Measurements from ENCODE around the gene RECK. TPM values are rescaled to one million over a fixed set of nuclear protein-coding genes. Genes with fewer than 3 reads are reported as not detected.

The RECK gene
- total and polyA plus RNA-seq, 2 experiments from 2014 or later, result 8.1 to 11.6 TPM

DNA sequence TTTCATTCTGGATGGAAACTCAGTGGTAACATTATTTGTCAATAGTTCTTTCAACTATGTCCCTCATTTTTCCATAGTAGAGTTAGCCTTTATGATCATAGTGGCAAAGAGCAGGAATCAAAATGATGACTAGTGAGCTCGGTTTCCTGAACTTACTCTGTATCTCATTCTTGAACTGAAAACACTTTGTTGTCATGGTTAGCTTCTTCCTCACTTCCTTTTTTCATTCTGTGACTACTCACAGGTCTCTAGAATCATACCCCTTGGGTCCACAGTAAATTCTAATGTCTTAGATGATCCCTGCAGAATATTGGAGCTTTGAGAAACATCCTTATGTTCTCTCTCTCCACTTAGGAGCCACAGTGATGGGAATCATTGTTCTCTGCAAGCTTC is 29.4 kb upstream of the RECK start (continued):
- TF ChIP-seq, protein P1, sequence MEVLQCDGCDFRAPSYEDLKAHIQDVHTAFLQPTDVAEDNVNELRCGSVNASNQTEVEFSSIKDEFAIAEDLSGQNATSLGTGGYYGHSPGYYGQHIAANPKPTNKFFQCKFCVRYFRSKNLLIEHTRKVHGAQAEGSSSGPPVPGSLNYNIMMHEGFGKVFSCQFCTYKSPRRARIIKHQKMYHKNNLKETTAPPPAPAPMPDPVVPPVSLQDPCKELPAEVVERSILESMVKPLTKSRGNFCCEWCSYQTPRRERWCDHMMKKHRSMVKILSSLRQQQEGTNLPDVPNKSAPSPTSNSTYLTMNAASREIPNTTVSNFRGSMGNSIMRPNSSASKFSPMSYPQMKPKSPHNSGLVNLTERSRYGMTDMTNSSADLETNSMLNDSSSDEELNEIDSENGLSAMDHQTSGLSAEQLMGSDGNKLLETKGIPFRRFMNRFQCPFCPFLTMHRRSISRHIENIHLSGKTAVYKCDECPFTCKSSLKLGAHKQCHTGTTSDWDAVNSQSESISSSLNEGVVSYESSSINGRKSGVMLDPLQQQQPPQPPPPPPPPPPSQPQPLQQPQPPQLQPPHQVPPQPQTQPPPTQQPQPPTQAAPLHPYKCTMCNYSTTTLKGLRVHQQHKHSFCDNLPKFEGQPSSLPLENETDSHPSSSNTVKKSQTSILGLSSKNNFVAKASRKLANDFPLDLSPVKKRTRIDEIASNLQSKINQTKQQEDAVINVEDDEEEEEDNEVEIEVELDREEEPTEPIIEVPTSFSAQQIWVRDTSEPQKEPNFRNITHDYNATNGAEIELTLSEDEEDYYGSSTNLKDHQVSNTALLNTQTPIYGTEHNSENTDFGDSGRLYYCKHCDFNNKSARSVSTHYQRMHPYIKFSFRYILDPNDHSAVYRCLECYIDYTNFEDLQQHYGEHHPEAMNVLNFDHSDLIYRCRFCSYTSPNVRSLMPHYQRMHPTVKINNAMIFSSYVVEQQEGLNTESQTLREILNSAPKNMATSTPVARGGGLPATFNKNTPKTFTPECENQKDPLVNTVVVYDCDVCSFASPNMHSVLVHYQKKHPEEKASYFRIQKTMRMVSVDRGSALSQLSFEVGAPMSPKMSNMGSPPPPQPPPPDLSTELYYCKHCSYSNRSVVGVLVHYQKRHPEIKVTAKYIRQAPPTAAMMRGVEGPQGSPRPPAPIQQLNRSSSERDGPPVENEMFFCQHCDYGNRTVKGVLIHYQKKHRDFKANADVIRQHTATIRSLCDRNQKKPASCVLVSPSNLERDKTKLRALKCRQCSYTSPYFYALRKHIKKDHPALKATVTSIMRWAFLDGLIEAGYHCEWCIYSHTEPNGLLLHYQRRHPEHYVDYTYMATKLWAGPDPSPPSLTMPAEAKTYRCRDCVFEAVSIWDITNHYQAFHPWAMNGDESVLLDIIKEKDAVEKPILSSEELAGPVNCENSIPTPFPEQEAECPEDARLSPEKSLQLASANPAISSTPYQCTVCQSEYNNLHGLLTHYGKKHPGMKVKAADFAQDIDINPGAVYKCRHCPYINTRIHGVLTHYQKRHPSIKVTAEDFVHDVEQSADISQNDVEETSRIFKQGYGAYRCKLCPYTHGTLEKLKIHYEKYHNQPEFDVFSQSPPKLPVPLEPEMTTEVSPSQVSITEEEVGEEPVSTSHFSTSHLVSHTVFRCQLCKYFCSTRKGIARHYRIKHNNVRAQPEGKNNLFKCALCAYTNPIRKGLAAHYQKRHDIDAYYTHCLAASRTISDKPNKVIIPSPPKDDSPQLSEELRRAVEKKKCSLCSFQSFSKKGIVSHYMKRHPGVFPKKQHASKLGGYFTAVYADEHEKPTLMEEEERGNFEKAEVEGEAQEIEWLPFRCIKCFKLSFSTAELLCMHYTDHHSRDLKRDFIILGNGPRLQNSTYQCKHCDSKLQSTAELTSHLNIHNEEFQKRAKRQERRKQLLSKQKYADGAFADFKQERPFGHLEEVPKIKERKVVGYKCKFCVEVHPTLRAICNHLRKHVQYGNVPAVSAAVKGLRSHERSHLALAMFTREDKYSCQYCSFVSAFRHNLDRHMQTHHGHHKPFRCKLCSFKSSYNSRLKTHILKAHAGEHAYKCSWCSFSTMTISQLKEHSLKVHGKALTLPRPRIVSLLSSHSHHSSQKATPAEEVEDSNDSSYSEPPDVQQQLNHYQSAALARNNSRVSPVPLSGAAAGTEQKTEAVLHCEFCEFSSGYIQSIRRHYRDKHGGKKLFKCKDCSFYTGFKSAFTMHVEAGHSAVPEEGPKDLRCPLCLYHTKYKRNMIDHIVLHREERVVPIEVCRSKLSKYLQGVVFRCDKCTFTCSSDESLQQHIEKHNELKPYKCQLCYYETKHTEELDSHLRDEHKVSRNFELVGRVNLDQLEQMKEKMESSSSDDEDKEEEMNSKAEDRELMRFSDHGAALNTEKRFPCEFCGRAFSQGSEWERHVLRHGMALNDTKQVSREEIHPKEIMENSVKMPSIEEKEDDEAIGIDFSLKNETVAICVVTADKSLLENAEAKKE (CRISPR knock-in tag; IDR thresholded peaks at IDR 0.05), result no peak
- TF ChIP-seq POLR2AphosphoS5 (IDR thresholded peaks at IDR 0.05; ENCODE audit: low read depth) (no peak), ZNF331 (CRISPR knock-in tag; IDR thresholded peaks at IDR 0.05; ENCODE audit: low read depth) (no peak), CREB1 (CRISPR knock-in tag; IDR thresholded peaks at IDR 0.05; ENCODE audit: low read depth) (no peak), EZH2phosphoT487 (IDR thresholded peaks at IDR 0.05; ENCODE audit: unreplicated experiment) (no peak), JUNB (IDR thresholded peaks at IDR 0.05; ENCODE audit: unreplicated experiment) (no peak)
- TF ChIP-seq, protein P2, sequence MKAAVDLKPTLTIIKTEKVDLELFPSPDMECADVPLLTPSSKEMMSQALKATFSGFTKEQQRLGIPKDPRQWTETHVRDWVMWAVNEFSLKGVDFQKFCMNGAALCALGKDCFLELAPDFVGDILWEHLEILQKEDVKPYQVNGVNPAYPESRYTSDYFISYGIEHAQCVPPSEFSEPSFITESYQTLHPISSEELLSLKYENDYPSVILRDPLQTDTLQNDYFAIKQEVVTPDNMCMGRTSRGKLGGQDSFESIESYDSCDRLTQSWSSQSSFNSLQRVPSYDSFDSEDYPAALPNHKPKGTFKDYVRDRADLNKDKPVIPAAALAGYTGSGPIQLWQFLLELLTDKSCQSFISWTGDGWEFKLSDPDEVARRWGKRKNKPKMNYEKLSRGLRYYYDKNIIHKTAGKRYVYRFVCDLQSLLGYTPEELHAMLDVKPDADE (IDR thresholded peaks at IDR 0.05), result no peak
- TF ChIP-seq, protein P3, sequence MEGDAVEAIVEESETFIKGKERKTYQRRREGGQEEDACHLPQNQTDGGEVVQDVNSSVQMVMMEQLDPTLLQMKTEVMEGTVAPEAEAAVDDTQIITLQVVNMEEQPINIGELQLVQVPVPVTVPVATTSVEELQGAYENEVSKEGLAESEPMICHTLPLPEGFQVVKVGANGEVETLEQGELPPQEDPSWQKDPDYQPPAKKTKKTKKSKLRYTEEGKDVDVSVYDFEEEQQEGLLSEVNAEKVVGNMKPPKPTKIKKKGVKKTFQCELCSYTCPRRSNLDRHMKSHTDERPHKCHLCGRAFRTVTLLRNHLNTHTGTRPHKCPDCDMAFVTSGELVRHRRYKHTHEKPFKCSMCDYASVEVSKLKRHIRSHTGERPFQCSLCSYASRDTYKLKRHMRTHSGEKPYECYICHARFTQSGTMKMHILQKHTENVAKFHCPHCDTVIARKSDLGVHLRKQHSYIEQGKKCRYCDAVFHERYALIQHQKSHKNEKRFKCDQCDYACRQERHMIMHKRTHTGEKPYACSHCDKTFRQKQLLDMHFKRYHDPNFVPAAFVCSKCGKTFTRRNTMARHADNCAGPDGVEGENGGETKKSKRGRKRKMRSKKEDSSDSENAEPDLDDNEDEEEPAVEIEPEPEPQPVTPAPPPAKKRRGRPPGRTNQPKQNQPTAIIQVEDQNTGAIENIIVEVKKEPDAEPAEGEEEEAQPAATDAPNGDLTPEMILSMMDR (conservative IDR thresholded peaks at IDR 0.05; ENCODE audit: low read depth in 2 of 2), result no peak
